GM12878 (cell line): ENCODE results near the gene CDCP2. TPM values are rescaled to one million over a fixed set of nuclear protein-coding genes. Genes with fewer than 3 reads are reported as not detected.

Experiments used
- ATAC-seq: fragments of 200-7000 bp; cut with Tn5 transposase; 3 replicates; pipeline ENCODE4 v1.9.1; 2020; ENCODE audit warnings: mild to moderate bottlenecking, moderate library complexity
- BruUV-seq: library from RNA; stranded (reverse); fragments of 400-500 nt; replicated peaks from 2 replicates; lab custom pipeline; 2021; lab: Mats Ljungman, UMichigan
- CTCF ChIA-PET: fragments of 300-600 bp; sonication (Branson Sonifier 250); formaldehyde crosslinking; extraction: SDS; loops from one replicate; lab custom pipeline; 2021; ENCODE audit warnings: inconsistent platforms; lab: Yijun Ruan, JAX
- POLR2A ChIA-PET: fragments of 350-600 bp; formaldehyde crosslinking; extraction: SDS; loops from one replicate; lab custom pipeline; 2021; ENCODE audit warnings: inconsistent platforms; lab: Charles Lee
- RAD21 ChIA-PET: fragments of 300-600 bp; sonication (Branson Sonifier 250); formaldehyde crosslinking; loops from one replicate; lab custom pipeline; 2023; ENCODE audit warnings: antibody characterized with exemption; ENCODE audit not compliant: unreplicated experiment; lab: Charles Lee
- SMC1A ChIA-PET: fragments of 300-600 bp; sonication (Branson Sonifier 250); formaldehyde crosslinking; loops from one replicate; lab custom pipeline; 2023; ENCODE audit not compliant: unreplicated experiment, uncharacterized antibody; lab: Charles Lee
- DNase-seq: peaks from one replicate; pipeline ENCODE4 v3.0.0-alpha.2; 2011; ENCODE audit warnings: low read depth, low spot score
- FAIRE-seq: peaks from 3 replicates; lab custom pipeline; 2011; peaks lifted over from hg19 to GRCh38; lab: Jason Lieb, UNC
- H2AFZ ChIP-seq: 2 replicates; pipeline ENCODE4 v1.6.0; 2011; ENCODE audit warnings: low read depth, low read length, control low read depth; ENCODE audit not compliant: control insufficient read depth
- H3K27ac ChIP-seq: 2 replicates; pipeline ENCODE4 v1.5.1; 2011; ENCODE audit warnings: control low read depth; ENCODE audit not compliant: control insufficient read depth, insufficient read depth
- H3K27me3 ChIP-seq, 2 experiments: replicated peaks in 1 of 2; 2 replicates each; pipeline versions ENCODE4 v1.6.0 to v1.6.1; 2011; ENCODE audit warnings: low read length in 1 of 2; ENCODE audit not compliant: control insufficient read depth in 2 of 2, insufficient read depth in 2 of 2
- H3K36me3 ChIP-seq, 2 experiments: 2 replicates each; pipeline ENCODE4 v1.5.1; 2011; ENCODE audit warnings: low read length in 1 of 2; ENCODE audit not compliant: control insufficient read depth in 2 of 2, insufficient read depth in 2 of 2
- H3K4me1 ChIP-seq: 2 replicates; pipeline ENCODE4 v1.6.1; 2011; ENCODE audit warnings: mild to moderate bottlenecking, low read length, moderate library complexity, mixed read lengths; ENCODE audit not compliant: control insufficient read depth, insufficient read depth
- H3K4me2 ChIP-seq: 2 replicates; pipeline ENCODE4 v1.6.0; 2011; ENCODE audit warnings: control low read depth; ENCODE audit not compliant: control insufficient read depth, insufficient read depth
- H3K4me3 ChIP-seq: fragments of 200-600 bp; sonication (generic); 2 replicates; pipeline ENCODE4 v1.5.1; 2016
- H3K79me2 ChIP-seq: 2 replicates; pipeline ENCODE4 v1.6.0; 2011; ENCODE audit warnings: low read length; ENCODE audit not compliant: control insufficient read depth, insufficient read depth
- H3K9ac ChIP-seq: 2 replicates; pipeline ENCODE4 v1.8.0; 2011; ENCODE audit warnings: low read length, control low read depth, mixed read lengths; ENCODE audit not compliant: control insufficient read depth, insufficient read depth
- H3K9me3 ChIP-seq: replicated peaks from 3 replicates; pipeline ENCODE4 v1.5.1; 2011; ENCODE audit warnings: mild to moderate bottlenecking, low read length; ENCODE audit not compliant: control insufficient read depth, insufficient read depth
- H4K20me1 ChIP-seq: 2 replicates; pipeline ENCODE4 v1.6.0; 2011; ENCODE audit not compliant: control insufficient read depth, insufficient read depth
- CBX5 ChIP-seq: sonication (generic); IDR thresholded peaks from 2 replicates; pipeline ENCODE4 v1.6.1; 2016; ENCODE audit warnings: low read depth, moderate library complexity, mild to moderate bottlenecking, inconsistent platforms
- HDGF ChIP-seq: fragments of 450-650 bp; IDR thresholded peaks from 2 replicates; pipeline ENCODE4 v1.6.1; 2016; ENCODE audit warnings: antibody characterized with exemption
- SMAD1 ChIP-seq: fragments of 450-650 bp; IDR thresholded peaks from 2 replicates; pipeline ENCODE4 v1.6.1; 2018; ENCODE audit warnings: mild to moderate bottlenecking, low read depth; ENCODE audit not compliant: partially characterized antibody
- SRF ChIP-seq, 2 experiments: IDR thresholded peaks; 2 replicates each; pipeline ENCODE4 v1.6.1; 2011; ENCODE audit warnings: low read depth in 2 of 2, low read length in 2 of 2, mild to moderate bottlenecking in 1 of 2, moderate library complexity in 1 of 2
- SUPT20H ChIP-seq: IDR thresholded peaks from 2 replicates; pipeline ENCODE4 v1.6.1; 2011; ENCODE audit warnings: low read depth, mild to moderate bottlenecking, low read length, moderate library complexity, borderline replicate concordance; ENCODE audit not compliant: control insufficient read depth
- ZNF24 ChIP-seq: fragments of 450-650 bp; IDR thresholded peaks from 2 replicates; pipeline ENCODE4 v1.6.1; 2017; ENCODE audit warnings: antibody characterized with exemption, mild to moderate bottlenecking
- WGBS: methylation state at CpG from one replicate; pipeline ENCODE4 v1.1.6; 2016; ENCODE audit warnings: low lambda C conversion rate; ENCODE audit not compliant: insufficient replicate concordance, insufficient coverage; ENCODE audit errors: missing lambda C conversion rate; 5-methylcytosine and 5-hydroxymethylcytosine counted together
- in situ Hi-C: fragments of 300-500 bp; cut with MboI; formaldehyde crosslinking; loops from 9 replicates; pipeline ENCODE4 v1.14.3; 2018; ENCODE audit warnings: mixed read lengths
- intact Hi-C: fragments of 100-400 bp; cut with micrococcal nuclease; formaldehyde crosslinking; loops from one replicate; pipeline ENCODE4 v1.14.2; 2022; ENCODE audit not compliant: unreplicated experiment
- polyA plus RNA-seq, 11 experiments: library from polyadenylated mRNA; depleted of rRNA in 4 of 11; unstranded in 6 of 11; stranded (reverse) in 5 of 11; fragments of >200 nt; fragmentation: Nextera tagmentation in 4 of 11; fragmentation: Illumina TruSeq in 1 of 11; extraction: Ambion mirVana in 4 of 11; extraction: Trizol in 1 of 11; gene quantifications; 1 replicate in 1 of 11; 2 replicates in 10 of 11; pipeline versions ENCODE4 v1.2.1 to v1.2.3, GENCODE V29; 2011 to 2016; ENCODE audit warnings: inconsistent platforms in 2 of 11, missing spikeins in 2 of 11, low read depth in 1 of 11
- total RNA-seq, 4 experiments: library from RNA; depleted of rRNA in 3 of 4; stranded (reverse); fragments of >200 nt in 3 of 4; fragmentation: Illumina TruSeq in 1 of 4; extraction: Trizol in 1 of 4; gene quantifications; 2 replicates each; pipeline versions ENCODE4 v1.2.1 to v1.2.3, GENCODE V29; 2013 to 2021
- TF ChIP-seq, protein P1 (sequence below): IDR thresholded peaks from 2 replicates; pipeline ENCODE4 v1.6.1; 2011; ENCODE audit warnings: borderline replicate concordance, low read depth, mild to moderate bottlenecking, moderate library complexity, low read length; ENCODE audit not compliant: insufficient read depth, poor library complexity, severe bottlenecking
- TF ChIP-seq, protein P2 (sequence below), 3 experiments: IDR thresholded peaks in 2 of 3; conservative IDR thresholded peaks in 1 of 3; 2 replicates each; pipeline ENCODE4 v1.5.1; 2011; ENCODE audit warnings: low read depth in 3 of 3, low read length in 3 of 3, mild to moderate bottlenecking in 3 of 3, control low read depth in 2 of 3, moderate library complexity in 2 of 3, inconsistent platforms in 1 of 3, mixed read lengths in 1 of 3; ENCODE audit not compliant: control insufficient read depth in 2 of 3, insufficient read depth in 1 of 3; ENCODE audit errors: extremely low read depth in 1 of 3

Gene CDCP2
- total and polyA plus RNA-seq, 10 of the 15 experiments (the other 5 are each of a cell fraction or from before 2014, with no cell fraction given) = 0.06 TPM; not detected in 9

DNA sequence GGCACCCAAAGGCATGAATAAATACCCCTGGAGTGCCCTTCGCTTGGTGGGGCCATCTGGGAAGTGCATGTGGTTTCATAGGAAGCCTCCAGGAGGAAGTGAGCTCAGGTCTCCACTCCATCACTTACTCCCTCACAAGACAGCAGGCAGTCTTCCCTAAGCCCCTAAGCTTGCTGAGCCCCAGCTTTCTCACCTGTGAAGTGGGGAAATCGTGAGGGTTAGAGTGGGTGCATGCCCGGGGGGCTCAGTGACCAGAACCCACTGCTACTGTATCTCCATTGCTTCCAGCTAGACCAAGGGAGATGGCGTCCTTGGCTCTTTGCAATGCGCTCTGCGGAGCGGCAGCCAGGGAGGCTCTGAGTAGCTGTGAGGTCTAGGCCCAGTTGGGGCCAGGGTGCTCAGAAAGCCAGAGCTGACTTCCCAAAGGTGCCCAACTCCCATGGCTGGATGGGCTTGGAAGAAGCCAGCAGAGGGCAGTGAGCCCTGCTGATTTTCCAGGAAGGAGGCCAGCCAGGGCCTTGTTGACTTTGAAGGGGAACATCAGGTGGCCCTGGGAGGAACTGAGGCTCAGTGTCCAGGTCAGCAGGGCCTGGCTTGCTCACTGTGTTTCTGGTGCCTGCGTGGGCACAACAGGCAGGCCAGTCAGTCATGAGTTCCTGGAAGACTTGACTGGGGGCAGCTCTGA, 27.3 kb downstream of the CDCP2 start:
- no peak overlapping the region for H3K9ac ChIP-seq
- intact Hi-C loops = no loop called here
- SMC1A ChIA-PET = interaction anchor here (1.4 kb wide), 1 partner anchor 362 kb away, joined by 4 read pairs; no protein-coding TSS in a partner anchor
- CTCF ChIA-PET = interaction anchor here (0.6 to 2.5 kb wide), 3 partner anchors 13 to 364 kb away, joined by 3 to 11 read pairs (median 4); no protein-coding TSS in a partner anchor
- DNase-seq = no peak
- no peaks in the 10 kb centered on the region for H3K9me3 ChIP-seq
- no peak overlapping the region for H2AFZ ChIP-seq
- no peak overlapping the region for H3K27ac ChIP-seq
- no peaks in the 10 kb centered on the region for H3K36me3 ChIP-seq
- no peaks in the 10 kb centered on the region for H4K20me1 ChIP-seq
- POLR2A ChIA-PET = no interaction called here
- WGBS = 55% methylated on average over 8 of the region's 8 CpGs
- BruUV-seq = no TSS peak
- H3K4me2 ChIP-seq = no peak overlapping the region
- TF ChIP-seq, protein P1, sequence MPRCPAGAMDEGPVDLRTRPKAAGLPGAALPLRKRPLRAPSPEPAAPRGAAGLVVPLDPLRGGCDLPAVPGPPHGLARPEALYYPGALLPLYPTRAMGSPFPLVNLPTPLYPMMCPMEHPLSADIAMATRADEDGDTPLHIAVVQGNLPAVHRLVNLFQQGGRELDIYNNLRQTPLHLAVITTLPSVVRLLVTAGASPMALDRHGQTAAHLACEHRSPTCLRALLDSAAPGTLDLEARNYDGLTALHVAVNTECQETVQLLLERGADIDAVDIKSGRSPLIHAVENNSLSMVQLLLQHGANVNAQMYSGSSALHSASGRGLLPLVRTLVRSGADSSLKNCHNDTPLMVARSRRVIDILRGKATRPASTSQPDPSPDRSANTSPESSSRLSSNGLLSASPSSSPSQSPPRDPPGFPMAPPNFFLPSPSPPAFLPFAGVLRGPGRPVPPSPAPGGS = no peak
- TF ChIP-seq, protein P2, sequence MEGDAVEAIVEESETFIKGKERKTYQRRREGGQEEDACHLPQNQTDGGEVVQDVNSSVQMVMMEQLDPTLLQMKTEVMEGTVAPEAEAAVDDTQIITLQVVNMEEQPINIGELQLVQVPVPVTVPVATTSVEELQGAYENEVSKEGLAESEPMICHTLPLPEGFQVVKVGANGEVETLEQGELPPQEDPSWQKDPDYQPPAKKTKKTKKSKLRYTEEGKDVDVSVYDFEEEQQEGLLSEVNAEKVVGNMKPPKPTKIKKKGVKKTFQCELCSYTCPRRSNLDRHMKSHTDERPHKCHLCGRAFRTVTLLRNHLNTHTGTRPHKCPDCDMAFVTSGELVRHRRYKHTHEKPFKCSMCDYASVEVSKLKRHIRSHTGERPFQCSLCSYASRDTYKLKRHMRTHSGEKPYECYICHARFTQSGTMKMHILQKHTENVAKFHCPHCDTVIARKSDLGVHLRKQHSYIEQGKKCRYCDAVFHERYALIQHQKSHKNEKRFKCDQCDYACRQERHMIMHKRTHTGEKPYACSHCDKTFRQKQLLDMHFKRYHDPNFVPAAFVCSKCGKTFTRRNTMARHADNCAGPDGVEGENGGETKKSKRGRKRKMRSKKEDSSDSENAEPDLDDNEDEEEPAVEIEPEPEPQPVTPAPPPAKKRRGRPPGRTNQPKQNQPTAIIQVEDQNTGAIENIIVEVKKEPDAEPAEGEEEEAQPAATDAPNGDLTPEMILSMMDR (IDR thresholded peaks at IDR 0.05 in 2 of 3, conservative IDR thresholded peaks at IDR 0.05 in 1 of 3; ENCODE audit: control insufficient read depth in 2 of 3, extremely low read depth in 1 of 3, insufficient read depth in 1 of 3, low read depth in 3 of 3, low read length in 3 of 3) = 0 out of 6 replicates have a peak, but pooled peaks of 1 of the 3 experiments have one; percentile 3
- TF ChIP-seq SRF (IDR thresholded peaks at IDR 0.05; ENCODE audit: low read depth in 2 of 2, low read length in 2 of 2) (no peak), SUPT20H (no peak), SMAD1 (no peak), HDGF (no peak), ZNF24 (no peak), CBX5 (no peak)
- TF ChIP-seq, all 136 proteins: peak for 1
- FAIRE-seq = no peak
- ATAC-seq = no peak
- H3K27me3 ChIP-seq = no peaks in the 10 kb centered on the region
- no peaks in the 10 kb centered on the region for H3K79me2 ChIP-seq
- RAD21 ChIA-PET = interaction anchor here (2.2 kb wide), 1 partner anchor 364 kb away, joined by 7 read pairs; no protein-coding TSS in a partner anchor
- H3K4me3 ChIP-seq = no peak overlapping the region
- in situ Hi-C loops = no loop called here
- no peaks in the 10 kb centered on the region for H3K4me1 ChIP-seq
